GM12872 (cell line): ENCODE measurements around the gene KAT2B.

Experiments
- TF ChIP-seq, protein P1 (sequence below): IDR thresholded peaks from 3 replicates; pipeline ENCODE4 v1.5.1; 2011; ENCODE audit warnings: low read depth, mild to moderate bottlenecking, low read length, moderate library complexity; ENCODE audit not compliant: insufficient read depth

Gene KAT2B

GRCh38 chr3:20037255-20037996 is 2.8 kb upstream of the KAT2B start:
- TF ChIP-seq, protein P1, sequence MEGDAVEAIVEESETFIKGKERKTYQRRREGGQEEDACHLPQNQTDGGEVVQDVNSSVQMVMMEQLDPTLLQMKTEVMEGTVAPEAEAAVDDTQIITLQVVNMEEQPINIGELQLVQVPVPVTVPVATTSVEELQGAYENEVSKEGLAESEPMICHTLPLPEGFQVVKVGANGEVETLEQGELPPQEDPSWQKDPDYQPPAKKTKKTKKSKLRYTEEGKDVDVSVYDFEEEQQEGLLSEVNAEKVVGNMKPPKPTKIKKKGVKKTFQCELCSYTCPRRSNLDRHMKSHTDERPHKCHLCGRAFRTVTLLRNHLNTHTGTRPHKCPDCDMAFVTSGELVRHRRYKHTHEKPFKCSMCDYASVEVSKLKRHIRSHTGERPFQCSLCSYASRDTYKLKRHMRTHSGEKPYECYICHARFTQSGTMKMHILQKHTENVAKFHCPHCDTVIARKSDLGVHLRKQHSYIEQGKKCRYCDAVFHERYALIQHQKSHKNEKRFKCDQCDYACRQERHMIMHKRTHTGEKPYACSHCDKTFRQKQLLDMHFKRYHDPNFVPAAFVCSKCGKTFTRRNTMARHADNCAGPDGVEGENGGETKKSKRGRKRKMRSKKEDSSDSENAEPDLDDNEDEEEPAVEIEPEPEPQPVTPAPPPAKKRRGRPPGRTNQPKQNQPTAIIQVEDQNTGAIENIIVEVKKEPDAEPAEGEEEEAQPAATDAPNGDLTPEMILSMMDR = no peak

DNA sequence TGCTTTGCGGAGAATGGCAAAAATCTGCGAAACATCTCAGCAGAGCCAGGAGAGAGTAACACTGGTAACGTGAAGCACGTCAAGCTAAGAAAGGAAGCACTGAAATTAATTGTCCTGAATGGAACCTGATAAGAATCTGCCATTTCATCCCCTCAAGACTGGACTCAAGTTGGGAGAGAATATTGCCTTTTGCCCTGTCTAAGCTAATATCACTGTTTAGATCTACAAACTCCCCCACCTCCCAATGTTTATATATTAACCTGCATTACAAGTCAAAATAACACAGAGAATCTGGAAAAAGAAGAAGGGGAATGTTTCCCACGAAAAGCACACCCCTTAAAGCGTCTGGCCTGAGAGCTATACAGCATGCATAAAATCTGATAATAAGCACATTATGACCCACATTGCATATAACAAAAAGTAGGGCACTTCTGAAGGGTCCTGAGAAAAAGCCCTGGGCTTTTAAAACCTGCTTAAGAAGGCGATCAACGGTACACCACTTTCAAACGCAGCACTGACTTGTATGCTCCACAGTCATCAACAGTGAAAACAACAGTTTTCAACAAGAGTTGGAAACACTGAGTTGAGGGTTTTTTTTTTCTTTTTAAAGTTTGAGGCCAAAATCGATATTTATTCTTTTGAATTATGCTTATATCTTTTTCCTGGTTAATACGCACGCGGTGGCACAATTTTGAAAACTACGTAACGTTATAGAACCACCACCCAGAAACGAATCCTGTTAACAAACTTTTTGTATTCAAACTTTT is 1.4 kb upstream of the KAT2B start:
- TF ChIP-seq, protein P1 = no peak

GRCh38 chr3:20039466-20039764 is 831 bp upstream of the KAT2B start:
- TF ChIP-seq, protein P1 = no peak

DNA sequence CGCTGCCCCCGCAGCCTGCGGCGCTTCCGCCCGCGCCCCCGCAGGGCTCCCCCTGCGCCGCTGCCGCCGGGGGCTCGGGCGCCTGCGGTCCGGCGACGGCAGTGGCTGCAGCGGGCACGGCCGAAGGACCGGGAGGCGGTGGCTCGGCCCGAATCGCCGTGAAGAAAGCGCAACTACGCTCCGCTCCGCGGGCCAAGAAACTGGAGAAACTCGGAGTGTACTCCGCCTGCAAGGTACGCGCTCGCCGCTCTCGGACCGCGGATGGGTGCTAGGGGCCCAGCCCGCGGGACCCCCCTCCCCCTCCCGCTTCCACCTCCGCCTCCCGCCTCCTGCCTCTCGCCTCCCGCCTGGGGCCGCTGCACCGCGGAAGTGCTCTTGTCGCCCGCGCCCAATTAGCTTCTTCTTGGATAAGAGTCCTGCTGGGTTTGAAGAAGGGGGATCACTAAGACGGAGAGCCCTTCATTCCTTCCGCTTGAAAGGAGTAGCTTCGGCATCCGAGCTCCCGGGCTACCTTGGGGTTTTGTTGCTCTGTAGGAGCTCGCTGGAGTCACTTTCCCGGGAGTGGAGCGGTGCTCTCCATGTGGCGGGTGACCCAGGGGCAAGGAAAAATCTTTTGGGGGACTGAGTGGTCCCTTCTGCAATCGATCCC is 426 bp downstream of the KAT2B start:
- TF ChIP-seq, protein P1 = no peak

DNA sequence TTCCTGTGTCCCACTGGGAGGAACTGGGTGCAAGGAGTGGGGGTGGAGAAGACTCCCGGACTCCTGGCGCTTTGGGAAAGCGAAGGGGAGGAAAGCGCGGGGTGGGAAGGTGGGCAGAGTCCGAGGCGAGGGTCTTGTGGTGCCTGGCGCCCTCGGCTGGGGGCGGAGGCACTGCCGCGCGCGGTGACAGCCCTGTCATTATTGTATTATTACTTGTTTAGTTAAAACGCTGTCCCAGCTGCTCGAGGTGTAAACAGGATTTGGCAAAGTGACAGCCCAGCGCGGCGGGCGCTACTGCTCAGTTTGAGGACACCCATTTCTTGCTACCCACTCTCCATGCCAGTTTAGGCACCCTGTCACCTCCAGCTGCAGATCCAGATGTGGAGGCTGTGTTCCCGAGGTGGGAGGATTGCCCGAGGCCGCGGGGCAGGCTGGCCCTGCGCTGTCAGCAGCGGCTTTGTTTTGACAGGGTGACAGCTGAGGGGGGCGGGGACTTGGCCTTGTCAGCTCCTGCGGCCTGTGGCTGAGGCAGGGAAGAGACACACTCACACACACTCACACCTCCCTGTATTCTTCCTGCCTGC is 1.0 kb downstream of the KAT2B start:
- TF ChIP-seq, protein P1 = no peak

GRCh38 chr3:20042331-20042730 is 2.1 kb downstream of the KAT2B start:
- TF ChIP-seq, protein P1 = no peak

- TF ChIP-seq, protein P1 = no peak
Measured at GRCh38 chr3:20043396-20043795, 3.1 kb downstream of the KAT2B start.
